Measurements from ENCODE around the gene XPO5.

Gene XPO5

DNA sequence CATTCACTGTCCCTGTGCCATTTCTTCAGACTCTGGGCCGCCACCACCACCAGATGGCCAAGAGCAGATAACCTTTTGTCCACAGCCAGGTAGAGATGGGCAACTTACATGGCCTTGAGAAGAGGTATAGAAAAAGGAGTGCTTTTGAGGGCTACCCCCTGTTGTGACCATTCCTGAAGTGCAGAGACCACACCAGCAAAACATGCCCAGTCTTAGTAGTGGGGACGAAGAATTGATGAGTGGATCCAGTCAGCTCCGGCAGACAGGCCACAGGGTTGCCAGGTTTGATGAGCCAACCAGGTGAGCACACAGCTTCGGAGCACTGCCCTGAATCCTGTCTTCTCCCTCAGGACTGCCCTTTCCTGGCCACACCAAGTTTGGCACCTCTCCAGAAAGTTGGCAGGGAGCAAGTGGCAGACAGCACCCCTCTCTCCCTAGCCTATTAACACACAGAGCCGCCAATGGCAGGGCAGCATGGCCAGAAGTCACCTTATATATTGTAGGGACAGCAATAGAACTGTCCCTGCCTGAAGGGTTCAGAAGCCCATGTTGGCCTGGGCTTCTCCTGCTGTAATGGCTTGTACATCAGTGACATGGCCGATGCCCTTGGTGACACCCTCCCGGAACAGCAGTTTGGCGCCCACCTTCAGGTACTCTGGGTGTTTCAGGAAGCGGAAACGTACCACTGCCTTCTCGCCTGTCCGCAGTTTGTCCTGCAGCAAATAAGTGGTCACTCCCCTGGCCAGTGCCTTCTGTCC lies 45.4 kb upstream of the XPO5 start:
- no peak for TF ChIP-seq EZH2phosphoT487 (IDR thresholded peaks at IDR 0.05; ENCODE audit: borderline replicate concordance, low read length)
- TF ChIP-seq, protein P1, sequence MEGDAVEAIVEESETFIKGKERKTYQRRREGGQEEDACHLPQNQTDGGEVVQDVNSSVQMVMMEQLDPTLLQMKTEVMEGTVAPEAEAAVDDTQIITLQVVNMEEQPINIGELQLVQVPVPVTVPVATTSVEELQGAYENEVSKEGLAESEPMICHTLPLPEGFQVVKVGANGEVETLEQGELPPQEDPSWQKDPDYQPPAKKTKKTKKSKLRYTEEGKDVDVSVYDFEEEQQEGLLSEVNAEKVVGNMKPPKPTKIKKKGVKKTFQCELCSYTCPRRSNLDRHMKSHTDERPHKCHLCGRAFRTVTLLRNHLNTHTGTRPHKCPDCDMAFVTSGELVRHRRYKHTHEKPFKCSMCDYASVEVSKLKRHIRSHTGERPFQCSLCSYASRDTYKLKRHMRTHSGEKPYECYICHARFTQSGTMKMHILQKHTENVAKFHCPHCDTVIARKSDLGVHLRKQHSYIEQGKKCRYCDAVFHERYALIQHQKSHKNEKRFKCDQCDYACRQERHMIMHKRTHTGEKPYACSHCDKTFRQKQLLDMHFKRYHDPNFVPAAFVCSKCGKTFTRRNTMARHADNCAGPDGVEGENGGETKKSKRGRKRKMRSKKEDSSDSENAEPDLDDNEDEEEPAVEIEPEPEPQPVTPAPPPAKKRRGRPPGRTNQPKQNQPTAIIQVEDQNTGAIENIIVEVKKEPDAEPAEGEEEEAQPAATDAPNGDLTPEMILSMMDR (IDR thresholded peaks at IDR 0.05; ENCODE audit: low read depth, low read length, poor library complexity, severe bottlenecking): no peak
- Histone ChIP-seq H3K9me3 (ENCODE audit: control insufficient read depth, insufficient read depth, low read length) (no peaks in the 10 kb centered on the region), H3F3A (ENCODE audit: control insufficient read depth, insufficient read depth) (peaks cover 26% of the 10 kb centered on the region), H3K27ac (ENCODE audit: low read depth, low read length) (no peak overlapping the region), H3K4me3 (ENCODE audit: low read length) (no peak overlapping the region), H3K27me3 (ENCODE audit: control insufficient read depth, low read length) (no peaks in the 10 kb centered on the region), H3K9me2 (replicated peaks; ENCODE audit: control insufficient read depth, low read length) (no peaks in the 10 kb centered on the region), H3K36me3 (ENCODE audit: control insufficient read depth, low read length) (peaks cover 74% of the 10 kb centered on the region), H3K79me2 (ENCODE audit: control insufficient read depth, low read length) (peaks cover 2% of the 10 kb centered on the region; the same call in 1 of the 2 replicates), H3K4me2 (ENCODE audit: low read length) (no peak overlapping the region), H4K20me1 (ENCODE audit: control insufficient read depth, insufficient read depth, low read depth, low read length) (no peaks in the 10 kb centered on the region), H3K4me1 (ENCODE audit: control insufficient read depth, low read length) (no peaks in the 10 kb centered on the region)

DNA sequence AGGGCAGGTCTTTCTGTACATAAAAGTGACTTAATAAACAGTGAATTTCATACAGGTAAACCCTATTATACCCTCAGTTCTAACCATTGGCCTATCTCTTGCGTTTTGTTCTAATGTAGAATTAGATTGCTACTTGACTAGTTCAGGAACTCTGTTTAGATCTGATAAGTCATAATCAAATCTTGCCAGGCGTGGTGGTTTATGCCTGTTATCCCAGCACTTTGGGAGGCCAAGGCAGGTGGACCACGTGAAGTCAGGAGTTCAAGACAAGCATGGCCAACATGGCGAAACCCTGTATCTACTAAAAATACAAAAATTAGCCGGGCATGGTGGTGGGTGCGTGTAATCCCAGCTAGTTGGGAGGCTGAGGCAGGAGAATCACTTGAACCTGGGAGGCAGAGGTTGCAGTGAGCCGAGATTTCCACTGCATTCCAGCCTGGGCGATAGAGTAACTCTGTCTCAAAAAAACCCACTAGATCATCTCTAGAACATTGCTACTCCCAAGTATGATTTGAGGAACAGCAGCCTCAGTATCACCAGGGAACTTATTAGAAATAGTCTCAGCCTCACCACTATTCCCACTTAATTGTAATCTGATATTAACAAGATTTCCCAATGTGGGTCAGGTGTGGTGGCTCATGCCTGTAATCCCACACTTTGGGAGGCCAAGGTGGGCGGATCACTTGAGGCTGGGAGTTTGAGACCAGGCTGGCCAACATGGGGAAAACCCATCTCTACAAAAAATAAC lies 41.1 kb upstream of the XPO5 start:
- H3F3A ChIP-seq (ENCODE audit: control insufficient read depth, insufficient read depth): peaks cover 35% of the 10 kb centered on the region
- no peaks in the 10 kb centered on the region for H3K9me3 ChIP-seq (ENCODE audit: control insufficient read depth, insufficient read depth, low read length)
- H3K4me3 ChIP-seq (ENCODE audit: low read length): no peak overlapping the region
- no peaks in the 10 kb centered on the region for H3K27me3 ChIP-seq (ENCODE audit: control insufficient read depth, low read length)
- no peak for TF ChIP-seq EZH2phosphoT487 (IDR thresholded peaks at IDR 0.05; ENCODE audit: borderline replicate concordance, low read length)
- TF ChIP-seq, protein P1 (IDR thresholded peaks at IDR 0.05; ENCODE audit: low read depth, low read length, poor library complexity, severe bottlenecking): no peak
- H3K79me2 ChIP-seq (ENCODE audit: control insufficient read depth, low read length): no peaks in the 10 kb centered on the region
- H3K4me2 ChIP-seq (ENCODE audit: low read length): no peak overlapping the region
- H4K20me1 ChIP-seq (ENCODE audit: control insufficient read depth, insufficient read depth, low read depth, low read length): no peaks in the 10 kb centered on the region
- H3K9me2 ChIP-seq (replicated peaks; ENCODE audit: control insufficient read depth, low read length): no peaks in the 10 kb centered on the region
- H3K36me3 ChIP-seq (ENCODE audit: control insufficient read depth, low read length): peaks cover 64% of the 10 kb centered on the region
- H3K4me1 ChIP-seq (ENCODE audit: control insufficient read depth, low read length): no peaks in the 10 kb centered on the region
- H3K27ac ChIP-seq (ENCODE audit: low read depth, low read length): no peak overlapping the region

DNA sequence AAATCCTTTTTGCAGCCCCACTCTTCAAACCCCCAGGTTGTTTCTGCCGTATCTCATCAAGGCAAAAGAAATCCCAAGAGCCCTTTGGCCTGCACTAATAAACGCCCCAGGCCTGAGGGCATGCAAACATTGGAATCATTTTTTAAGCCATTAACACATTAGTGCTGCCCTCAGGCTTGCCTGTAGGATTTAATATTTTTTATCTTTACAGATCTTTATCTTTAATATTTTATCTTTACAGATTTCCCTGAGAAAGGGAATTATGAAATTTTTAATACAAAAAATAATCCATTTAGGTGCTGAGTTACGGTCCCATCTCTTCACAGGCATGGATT lies 38.5 kb upstream of the XPO5 start:
- Histone ChIP-seq H3K27ac (ENCODE audit: low read depth, low read length) (no peak overlapping the region), H3K4me3 (ENCODE audit: low read length) (no peak overlapping the region), H3K4me2 (ENCODE audit: low read length) (no peak overlapping the region), H3K79me2 (ENCODE audit: control insufficient read depth, low read length) (no peaks in the 10 kb centered on the region; the same call in 1 of the 2 replicates), H3K36me3 (ENCODE audit: control insufficient read depth, low read length) (peaks cover 62% of the 10 kb centered on the region), H3K27me3 (ENCODE audit: control insufficient read depth, low read length) (no peaks in the 10 kb centered on the region), H4K20me1 (ENCODE audit: control insufficient read depth, insufficient read depth, low read depth, low read length) (no peaks in the 10 kb centered on the region), H3K9me3 (ENCODE audit: control insufficient read depth, insufficient read depth, low read length) (no peaks in the 10 kb centered on the region), H3F3A (ENCODE audit: control insufficient read depth, insufficient read depth) (peaks cover 20% of the 10 kb centered on the region), H3K4me1 (ENCODE audit: control insufficient read depth, low read length) (no peaks in the 10 kb centered on the region), H3K9me2 (replicated peaks; ENCODE audit: control insufficient read depth, low read length) (no peaks in the 10 kb centered on the region)
- TF ChIP-seq EZH2phosphoT487 (IDR thresholded peaks at IDR 0.05; ENCODE audit: borderline replicate concordance, low read length): no peak
- TF ChIP-seq, protein P1 (IDR thresholded peaks at IDR 0.05; ENCODE audit: low read depth, low read length, poor library complexity, severe bottlenecking): no peak
